Gastroesophageal sphincter (tissue), 4 donors: ENCODE results near the gene NFE2L3. TPM values are rescaled to one million over a fixed set of nuclear protein-coding genes. Genes with fewer than 3 reads are reported as not detected.
"Not testable (repeated sequence)": the region's sequence is repeated elsewhere in the genome, so short reads cannot be mapped to it uniquely, and the experiment has no call there.

ENCODE experiments used
- ATAC-seq: fragments of 150-250 bp; one replicate; pipeline ENCODE4 v1.9.1; 2016; ENCODE audit warnings: mild to moderate bottlenecking, moderate library complexity
- H3K27ac ChIP-seq, 4 donors: fragments of 200-600 bp; sonication (generic) in 3 of 4; 1 replicate in 3 of 4; 2 replicates in 1 of 4; pipeline ENCODE4 v1.5.1; 2016 to 2019
- H3K27me3 ChIP-seq: fragments of 200-600 bp; sonication (generic); one replicate; pipeline ENCODE4 v1.5.1; 2019
- H3K36me3 ChIP-seq, 2 donors: fragments of 200-600 bp; sonication (generic); one replicate each; pipeline ENCODE4 v1.5.1; 2019; ENCODE audit warnings: control low read depth in 1 of 2
- H3K4me1 ChIP-seq, 3 donors: fragments of 200-600 bp; sonication (generic); 1 replicate in 2 of 3; 2 replicates in 1 of 3; pipeline ENCODE4 v1.5.1; 2016 to 2019; ENCODE audit warnings: control low read depth in 2 of 3
- H3K4me3 ChIP-seq, 2 donors: fragments of 200-600 bp; sonication (generic); one replicate each; pipeline ENCODE4 v1.5.1; 2019; ENCODE audit warnings: mild to moderate bottlenecking in 1 of 2, moderate library complexity in 1 of 2
- H3K9me3 ChIP-seq, 3 donors: fragments of 200-600 bp; sonication (generic); one replicate each; pipeline ENCODE4 v1.5.1; 2017 to 2019; ENCODE audit warnings: control low read depth in 2 of 3
- CTCF ChIP-seq, 4 experiments: fragments of 200-600 bp in 2 of 4; fragments of 450-650 bp in 2 of 4; sonication (generic) in 1 of 4; IDR thresholded peaks; one replicate each; pipeline ENCODE4 v1.5.1; 2017 to 2019; ENCODE audit warnings: antibody characterized with exemption in 4 of 4, mild to moderate bottlenecking in 2 of 4, moderate library complexity in 2 of 4
- EP300 ChIP-seq: sonication (generic); formaldehyde crosslinking; IDR thresholded peaks from one replicate; pipeline ENCODE4 v1.6.1; 2017; ENCODE audit warnings: antibody characterized with exemption, mild to moderate bottlenecking
- POLR2A ChIP-seq, 2 donors: fragments of 450-650 bp; IDR thresholded peaks; one replicate each; pipeline ENCODE4 v1.6.1; 2017; ENCODE audit warnings: antibody characterized with exemption in 2 of 2, mild to moderate bottlenecking in 2 of 2, moderate library complexity in 1 of 2
- POLR2AphosphoS5 ChIP-seq: sonication (generic); formaldehyde crosslinking; IDR thresholded peaks from one replicate; pipeline ENCODE4 v1.6.1; 2017; ENCODE audit warnings: antibody characterized with exemption
- WGBS, 2 donors: methylation state at CpG; one replicate each; pipeline ENCODE4 v1.1.5; 2018; ENCODE audit warnings: low coverage in 1 of 2; 5-methylcytosine and 5-hydroxymethylcytosine counted together
- total RNA-seq, 4 donors: library from RNA; depleted of rRNA; stranded (reverse); fragments of >200 nt; gene quantifications; one replicate each; pipeline ENCODE4 v1.1.0, GENCODE V29; 2016

The NFE2L3 gene
- total RNA-seq, 4 donors from 2014 or later = 0.62 to 4.4 (median 2.2) TPM

- WGBS, 2 donors = 73 to 100% methylated on average over 1 of the region's 1 CpG
- no peaks in the 10 kb centered on the region for H3K27me3 ChIP-seq
- H3K36me3 ChIP-seq = peaks cover 51 to 100% of the 10 kb centered on the region in 2 donors
- no peaks in the 10 kb centered on the region for H3K9me3 ChIP-seq
- no peak for ATAC-seq
- no peak overlapping the region for H3K27ac ChIP-seq
- peaks cover 33 to 77% (median 34%) of the 10 kb centered on the region in 3 donors for H3K4me1 ChIP-seq
- no peak for TF ChIP-seq POLR2AphosphoS5
- no peak for TF ChIP-seq CTCF (IDR thresholded peaks at IDR 0.05)
- no peak for TF ChIP-seq EP300
- no peak for TF ChIP-seq POLR2A (IDR thresholded peaks at IDR 0.05)
- no peak overlapping the region for H3K4me3 ChIP-seq
These were observed 40.0 kb downstream of the NFE2L3 start for GRCh38 chr7:26191974-26192479.

- WGBS, 2 donors = 59 to 70% methylated on average over 3 of the region's 3 CpGs
These were observed 40.6 kb downstream of the NFE2L3 start for GRCh38 chr7:26192485-26193087.

GRCh38 chr7:26193432-26194207, 41.6 kb downstream of the NFE2L3 start:
- H3K27ac ChIP-seq = peak overlapping the region in 1 of 4 donors; percentile 7

More at GRCh38 chr7:26192485-26193087, 40.6 kb downstream of the NFE2L3 start:
- Histone ChIP-seq H3K9me3 (no peaks in the 10 kb centered on the region), H3K4me3 (no peak overlapping the region), H3K4me1 (peaks cover 36 to 79% (median 39%) of the 10 kb centered on the region in 3 donors), H3K36me3 (peaks cover 51 to 100% of the 10 kb centered on the region in 2 donors), H3K27me3 (no peaks in the 10 kb centered on the region), H3K27ac (no peak overlapping the region)
- ATAC-seq = no peak
- TF ChIP-seq POLR2AphosphoS5 = no peak
- no peak for TF ChIP-seq POLR2A (IDR thresholded peaks at IDR 0.05)
- no peak for TF ChIP-seq CTCF (IDR thresholded peaks at IDR 0.05)
- no peak for TF ChIP-seq EP300

GRCh38 chr7:26194764-26195163, 42.8 kb downstream of the NFE2L3 start:
- 71 to 79% methylated on average over 5 to 7 of the region's 11 CpGs for WGBS, 2 donors
- ATAC-seq, H3K9me3 ChIP-seq, H3K27me3 ChIP-seq, H3K4me3 ChIP-seq: not testable (repeated sequence)
- Histone ChIP-seq H3K4me1 (peaks cover 36 to 80% (median 41%) of the 10 kb centered on the region in 3 donors), H3K36me3 (peaks cover 38 to 79% of the 10 kb centered on the region in 2 donors), H3K27ac (peak overlapping the region in 1 of 4 donors; percentile 7)

More at GRCh38 chr7:26193432-26194207, 41.6 kb downstream of the NFE2L3 start:
- H3K36me3 ChIP-seq = peaks cover 50 to 90% of the 10 kb centered on the region in 2 donors
- no peak for ATAC-seq
- H3K9me3 ChIP-seq = no peaks in the 10 kb centered on the region
- TF ChIP-seq CTCF (IDR thresholded peaks at IDR 0.05) = no peak
- TF ChIP-seq POLR2AphosphoS5 = no peak
- no peaks in the 10 kb centered on the region for H3K27me3 ChIP-seq
- H3K4me3 ChIP-seq = no peak overlapping the region
- 48 to 65% methylated on average over 2 to 3 of the region's 8 CpGs for WGBS, 2 donors
- H3K4me1 ChIP-seq = peaks cover 36 to 82% (median 41%) of the 10 kb centered on the region in 3 donors

- Histone ChIP-seq H3K4me1 (peaks cover 36 to 77% (median 41%) of the 10 kb centered on the region in 3 donors), H3K36me3 (peaks cover 37 to 75% of the 10 kb centered on the region in 2 donors)
- ATAC-seq = no peak
These were observed 43.2 kb downstream of the NFE2L3 start for GRCh38 chr7:26195182-26195581.

More at GRCh38 chr7:26195182-26195581, 43.2 kb downstream of the NFE2L3 start:
- H3K4me3 ChIP-seq = peak overlapping the region in 1 of 2 donors; percentile 19
- no peaks in the 10 kb centered on the region for H3K27me3 ChIP-seq
- 47 to 59% methylated on average over 5 of the region's 5 CpGs for WGBS, 2 donors
- H3K27ac ChIP-seq = no peak overlapping the region
- no peak for TF ChIP-seq EP300
- H3K9me3 ChIP-seq = no peaks in the 10 kb centered on the region
